ENCODE results near the gene MESP2. TPM values are rescaled to one million over a fixed set of nuclear protein-coding genes. Genes with fewer than 3 reads are reported as not detected.
A peak's percentile ranks its signal among the peaks of the same experiment; 100 is the strongest.

MESP2 gene
- total and polyA plus RNA-seq, 2 experiments from 2014 or later: 0.30 TPM; not detected in 1

DNA sequence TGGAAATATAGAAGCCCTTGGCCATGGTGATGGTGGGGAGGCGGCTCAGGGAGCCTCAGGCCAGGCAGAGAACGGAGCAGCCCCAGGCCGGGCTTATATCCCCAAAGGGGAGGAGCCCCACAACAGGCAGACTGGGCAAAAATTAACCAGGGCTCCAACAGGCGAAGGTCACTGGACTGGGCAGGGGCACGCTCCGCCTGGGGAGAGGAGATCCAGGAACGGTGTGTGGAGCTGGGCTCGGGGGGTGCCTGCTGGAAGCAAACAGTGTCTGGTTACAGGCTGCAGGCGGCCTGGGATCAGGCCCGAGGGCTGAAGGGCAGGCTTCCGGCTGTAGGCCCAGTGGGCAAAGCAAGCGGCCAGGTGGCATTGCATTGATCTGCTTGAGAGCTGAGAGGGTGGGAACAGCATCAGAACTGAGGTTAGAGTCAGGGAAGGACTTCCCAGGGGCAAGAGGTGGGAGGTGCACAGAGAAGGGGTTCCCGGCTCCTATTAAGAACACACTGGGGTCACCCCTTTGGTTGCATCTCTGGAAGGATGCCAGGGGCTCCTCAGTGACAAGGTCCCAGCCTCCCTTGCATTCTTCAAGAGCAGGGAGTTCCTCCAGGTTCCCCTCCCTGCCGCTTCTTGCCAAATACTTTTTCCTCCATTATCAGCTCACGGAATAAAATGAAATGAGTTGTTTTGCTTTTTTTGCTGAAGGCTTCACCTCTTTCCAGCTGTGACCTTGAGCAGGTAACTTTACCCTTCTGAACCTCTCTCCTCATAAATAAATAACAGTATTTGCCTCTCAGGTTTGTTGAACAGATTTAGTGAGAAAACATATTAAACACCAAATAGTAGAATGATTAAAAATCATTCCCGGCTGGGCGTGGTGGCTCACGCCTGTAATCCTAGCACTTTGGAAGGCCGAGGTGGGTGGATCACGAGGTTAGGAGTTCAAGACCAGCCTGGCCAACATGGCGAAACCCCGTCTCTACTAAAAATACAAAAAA is 30.7 kb downstream of the MESP2 start:
- H2AFZ ChIP-seq: no peak overlapping the region
- DNase-seq (ENCODE audit: low spot score): peak; percentile 65
- peak overlapping the region; percentile 27 for H3K27ac ChIP-seq
- no peaks in the 10 kb centered on the region for H3K27me3 ChIP-seq
- H3K36me3 ChIP-seq (replicated peaks; ENCODE audit: insufficient read depth, low read depth): no peaks in the 10 kb centered on the region
- H3K9me2 ChIP-seq (replicated peaks; ENCODE audit: insufficient read depth): no peaks in the 10 kb centered on the region
- no peaks in the 10 kb centered on the region for H4K20me1 ChIP-seq (ENCODE audit: insufficient read depth, poor library complexity, severe bottlenecking)
- H3K9me3 ChIP-seq (ENCODE audit: low read depth): no peaks in the 10 kb centered on the region
- 66% methylated on average over 22 of the region's 22 CpGs for WGBS (ENCODE audit: low lambda C conversion rate, missing lambda C conversion rate)
- H3K4me1 ChIP-seq (ENCODE audit: insufficient read depth): peaks cover 19% of the 10 kb centered on the region
- TF ChIP-seq EZH2 (IDR thresholded peaks at IDR 0.05; ENCODE audit: borderline replicate concordance): no peak
- TF ChIP-seq EZH2phosphoT487 (IDR thresholded peaks at IDR 0.05; ENCODE audit: low read depth, severe bottlenecking, unreplicated experiment): no peak
- TF ChIP-seq, protein P1, sequence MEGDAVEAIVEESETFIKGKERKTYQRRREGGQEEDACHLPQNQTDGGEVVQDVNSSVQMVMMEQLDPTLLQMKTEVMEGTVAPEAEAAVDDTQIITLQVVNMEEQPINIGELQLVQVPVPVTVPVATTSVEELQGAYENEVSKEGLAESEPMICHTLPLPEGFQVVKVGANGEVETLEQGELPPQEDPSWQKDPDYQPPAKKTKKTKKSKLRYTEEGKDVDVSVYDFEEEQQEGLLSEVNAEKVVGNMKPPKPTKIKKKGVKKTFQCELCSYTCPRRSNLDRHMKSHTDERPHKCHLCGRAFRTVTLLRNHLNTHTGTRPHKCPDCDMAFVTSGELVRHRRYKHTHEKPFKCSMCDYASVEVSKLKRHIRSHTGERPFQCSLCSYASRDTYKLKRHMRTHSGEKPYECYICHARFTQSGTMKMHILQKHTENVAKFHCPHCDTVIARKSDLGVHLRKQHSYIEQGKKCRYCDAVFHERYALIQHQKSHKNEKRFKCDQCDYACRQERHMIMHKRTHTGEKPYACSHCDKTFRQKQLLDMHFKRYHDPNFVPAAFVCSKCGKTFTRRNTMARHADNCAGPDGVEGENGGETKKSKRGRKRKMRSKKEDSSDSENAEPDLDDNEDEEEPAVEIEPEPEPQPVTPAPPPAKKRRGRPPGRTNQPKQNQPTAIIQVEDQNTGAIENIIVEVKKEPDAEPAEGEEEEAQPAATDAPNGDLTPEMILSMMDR (IDR thresholded peaks at IDR 0.05; ENCODE audit: poor library complexity): no peak
- H3K4me2 ChIP-seq: peak overlapping the region; percentile 20
- H3K4me3 ChIP-seq: no peak overlapping the region
- peaks cover 17% of the 10 kb centered on the region for H3K79me2 ChIP-seq

DNA sequence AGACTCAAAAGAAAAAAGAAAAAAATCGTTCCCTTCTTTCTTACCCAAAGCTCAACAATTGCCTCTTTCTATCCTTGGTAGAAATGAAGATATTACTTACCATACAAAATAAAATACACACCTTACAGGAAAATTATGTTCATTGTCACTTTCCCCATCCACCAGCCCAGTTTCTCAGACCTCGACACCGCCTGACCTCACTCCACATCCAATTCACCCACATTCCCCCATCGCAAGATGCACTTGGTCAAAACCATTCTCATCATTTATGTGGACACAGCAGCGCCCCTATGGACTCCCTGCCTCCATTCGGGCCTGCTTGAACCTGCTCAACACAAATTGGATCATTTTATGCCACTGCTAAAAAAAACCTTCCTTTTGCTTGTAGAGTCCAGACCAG is 31.6 kb downstream of the MESP2 start:
- Histone ChIP-seq H3K4me1 (ENCODE audit: insufficient read depth) (peaks cover 23% of the 10 kb centered on the region), H3K4me3 (no peak overlapping the region), H3K36me3 (replicated peaks; ENCODE audit: insufficient read depth, low read depth) (no peaks in the 10 kb centered on the region), H3K27me3 (no peaks in the 10 kb centered on the region), H3K9me3 (ENCODE audit: low read depth) (no peaks in the 10 kb centered on the region), H3K9me2 (replicated peaks; ENCODE audit: insufficient read depth) (no peaks in the 10 kb centered on the region), H3K27ac (no peak overlapping the region), H2AFZ (no peak overlapping the region), H3K4me2 (no peak overlapping the region), H3K79me2 (peaks cover 19% of the 10 kb centered on the region), H4K20me1 (ENCODE audit: insufficient read depth, poor library complexity, severe bottlenecking) (no peaks in the 10 kb centered on the region)
- no peak for DNase-seq (ENCODE audit: low spot score)
- no peak for TF ChIP-seq EZH2phosphoT487 (IDR thresholded peaks at IDR 0.05; ENCODE audit: low read depth, severe bottlenecking, unreplicated experiment)
- TF ChIP-seq, protein P1 (IDR thresholded peaks at IDR 0.05; ENCODE audit: poor library complexity): no peak
- no peak for TF ChIP-seq EZH2 (IDR thresholded peaks at IDR 0.05; ENCODE audit: borderline replicate concordance)
- 97% methylated on average over 6 of the region's 6 CpGs for whole genome bisulfite sequencing (ENCODE audit: low lambda C conversion rate, missing lambda C conversion rate)

DNA sequence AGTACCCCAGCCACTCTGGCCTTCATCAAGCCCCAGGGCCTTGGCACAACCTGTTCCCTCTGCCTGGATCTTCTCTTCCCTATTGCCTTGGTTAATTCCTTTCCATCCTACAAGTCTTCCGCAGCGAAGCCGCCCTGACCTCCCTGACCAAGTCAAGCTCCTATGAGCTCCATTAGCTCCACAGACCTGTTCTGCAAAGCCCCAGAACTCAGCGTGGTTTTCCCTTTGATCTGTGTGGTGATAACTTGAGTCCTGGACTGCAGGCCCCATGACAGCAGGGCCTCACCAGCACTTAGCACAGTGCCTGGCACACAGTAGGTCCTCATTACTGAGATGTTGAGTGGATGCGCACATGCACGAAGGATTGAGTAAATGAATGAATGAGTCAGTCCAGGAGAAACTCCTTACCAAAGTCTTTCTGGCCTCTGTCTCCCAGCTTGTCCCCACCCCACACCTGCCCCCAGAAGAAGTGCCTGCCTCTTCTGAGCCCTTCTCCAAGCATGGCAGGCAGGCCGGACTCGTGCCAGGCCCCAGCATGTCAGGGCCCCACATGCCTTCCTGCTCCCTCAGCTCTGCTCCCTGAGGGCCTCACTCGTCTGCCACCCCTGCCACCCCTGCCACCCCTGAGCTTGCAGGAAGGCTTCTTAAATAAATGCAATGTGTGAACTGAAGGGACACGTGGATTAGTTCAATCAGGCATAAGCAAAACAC is 32.2 kb downstream of the MESP2 start:
- Histone ChIP-seq H3K9me2 (replicated peaks; ENCODE audit: insufficient read depth) (no peaks in the 10 kb centered on the region), H3K27me3 (no peaks in the 10 kb centered on the region), H3K79me2 (peaks cover 25% of the 10 kb centered on the region), H3K9me3 (ENCODE audit: low read depth) (no peaks in the 10 kb centered on the region), H3K27ac (no peak overlapping the region), H3K4me3 (no peak overlapping the region), H3K4me2 (no peak overlapping the region), H3K4me1 (ENCODE audit: insufficient read depth) (peaks cover 23% of the 10 kb centered on the region), H3K36me3 (replicated peaks; ENCODE audit: insufficient read depth, low read depth) (no peaks in the 10 kb centered on the region), H2AFZ (no peak overlapping the region), H4K20me1 (ENCODE audit: insufficient read depth, poor library complexity, severe bottlenecking) (no peaks in the 10 kb centered on the region)
- TF ChIP-seq, protein P1 (IDR thresholded peaks at IDR 0.05; ENCODE audit: poor library complexity): no peak
- TF ChIP-seq EZH2phosphoT487 (IDR thresholded peaks at IDR 0.05; ENCODE audit: low read depth, severe bottlenecking, unreplicated experiment) (no peak), EZH2 (IDR thresholded peaks at IDR 0.05; ENCODE audit: borderline replicate concordance) (no peak)
- WGBS (ENCODE audit: low lambda C conversion rate, missing lambda C conversion rate): 90% methylated on average over 10 of the region's 10 CpGs
- DNase-seq (ENCODE audit: low spot score): no peak

All from hepatocyte (in vitro differentiated cells).